AG04450 (cell line): ENCODE measurements around the gene LRP1B. TPM values are rescaled to one million over a fixed set of nuclear protein-coding genes. Genes with fewer than 3 reads are reported as not detected.
"Not testable (repeated sequence)": the region's sequence is repeated elsewhere in the genome, so short reads cannot be mapped to it uniquely, and the experiment has no call there.

Source experiments
- CTCF ChIA-PET: fragments of 300-600, 350-600 bp; formaldehyde crosslinking; extraction: SDS; loops from one replicate; lab custom pipeline; 2022; ENCODE audit warnings: antibody characterized with exemption, inconsistent platforms; lab: Charles Lee
- POLR2A ChIA-PET: fragments of 350-600 bp; formaldehyde crosslinking; extraction: SDS; loops from one replicate; lab custom pipeline; 2021; ENCODE audit warnings: antibody characterized with exemption, inconsistent platforms; lab: Yijun Ruan, JAX
- DNase-seq: peaks from one replicate; pipeline ENCODE4 v3.0.0-alpha.2; 2011; ENCODE audit warnings: low read depth, low spot score
- H3K27ac ChIP-seq: one replicate; pipeline ENCODE4 v1.5.1; 2012; ENCODE audit warnings: low read depth, low read length, control low read depth
- H3K27me3 ChIP-seq: one replicate; pipeline ENCODE4 v1.6.0; 2012; ENCODE audit warnings: low read length; ENCODE audit not compliant: control insufficient read depth, insufficient read depth
- H3K4me3 ChIP-seq: 2 replicates; pipeline ENCODE4 v1.5.1; 2011; ENCODE audit warnings: mild to moderate bottlenecking, low read depth, low read length, control low read depth
- H3K9me3 ChIP-seq: 2 replicates; pipeline ENCODE4 v1.5.1; 2012; ENCODE audit warnings: low read length; ENCODE audit not compliant: control insufficient read depth, insufficient read depth
- polyA plus RNA-seq: library from polyadenylated mRNA; depleted of rRNA; stranded (reverse); fragments of >200 nt; gene quantifications from 2 replicates; pipeline ENCODE4 v1.2.3, GENCODE V29; 2011
- TF ChIP-seq, protein P1 (sequence below): IDR thresholded peaks from 2 replicates; pipeline ENCODE4 v1.5.1; 2011; ENCODE audit warnings: low read depth, low read length, control low read depth, inconsistent platforms

LRP1B gene
- polyA plus RNA-seq, 1 experiment, result 0.15 TPM

DNA sequence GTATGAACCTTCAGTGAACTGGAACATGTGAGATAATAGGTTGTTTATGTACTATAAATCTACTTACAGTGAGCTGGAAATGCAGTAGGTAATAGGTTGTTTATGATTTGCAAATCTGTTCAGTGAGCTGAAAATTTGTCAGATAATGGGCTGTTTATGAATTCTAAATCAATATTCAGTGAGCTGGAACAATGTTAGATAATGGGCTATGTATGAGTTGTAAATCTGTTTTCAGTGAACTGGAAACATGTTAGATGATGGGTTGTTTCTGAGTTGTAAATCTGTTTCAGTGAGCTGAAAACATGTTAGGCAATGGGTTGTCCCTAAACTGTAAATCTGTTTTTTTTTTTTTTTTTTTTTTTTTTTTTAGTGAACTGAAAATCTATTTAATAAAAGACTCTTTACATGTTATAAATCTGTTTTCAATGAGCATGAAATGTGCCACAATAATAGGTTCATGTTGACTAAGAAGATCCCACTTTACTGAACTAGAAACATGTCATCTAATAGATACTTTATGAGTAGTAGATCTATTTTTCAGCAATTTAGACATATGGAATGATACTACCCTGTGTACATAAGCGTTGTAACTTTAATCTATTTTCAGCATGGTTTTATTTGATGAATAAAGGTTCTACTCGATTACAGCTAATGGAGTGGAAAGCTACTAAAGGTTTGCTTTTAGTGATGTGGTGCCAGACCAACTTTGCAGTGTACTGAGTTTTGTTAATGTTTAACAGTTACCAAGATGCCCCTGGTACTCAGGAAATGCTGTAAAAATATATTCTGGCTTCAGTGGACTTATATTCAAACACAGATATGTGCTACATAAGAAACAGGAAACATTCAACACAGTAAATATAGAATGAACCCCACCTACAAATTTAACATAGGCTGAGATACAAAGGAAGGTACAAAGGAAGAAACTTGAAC lies 1471.8 kb downstream of the LRP1B start:
- CTCF ChIA-PET, result no interaction called here
- TF ChIP-seq, protein P1, sequence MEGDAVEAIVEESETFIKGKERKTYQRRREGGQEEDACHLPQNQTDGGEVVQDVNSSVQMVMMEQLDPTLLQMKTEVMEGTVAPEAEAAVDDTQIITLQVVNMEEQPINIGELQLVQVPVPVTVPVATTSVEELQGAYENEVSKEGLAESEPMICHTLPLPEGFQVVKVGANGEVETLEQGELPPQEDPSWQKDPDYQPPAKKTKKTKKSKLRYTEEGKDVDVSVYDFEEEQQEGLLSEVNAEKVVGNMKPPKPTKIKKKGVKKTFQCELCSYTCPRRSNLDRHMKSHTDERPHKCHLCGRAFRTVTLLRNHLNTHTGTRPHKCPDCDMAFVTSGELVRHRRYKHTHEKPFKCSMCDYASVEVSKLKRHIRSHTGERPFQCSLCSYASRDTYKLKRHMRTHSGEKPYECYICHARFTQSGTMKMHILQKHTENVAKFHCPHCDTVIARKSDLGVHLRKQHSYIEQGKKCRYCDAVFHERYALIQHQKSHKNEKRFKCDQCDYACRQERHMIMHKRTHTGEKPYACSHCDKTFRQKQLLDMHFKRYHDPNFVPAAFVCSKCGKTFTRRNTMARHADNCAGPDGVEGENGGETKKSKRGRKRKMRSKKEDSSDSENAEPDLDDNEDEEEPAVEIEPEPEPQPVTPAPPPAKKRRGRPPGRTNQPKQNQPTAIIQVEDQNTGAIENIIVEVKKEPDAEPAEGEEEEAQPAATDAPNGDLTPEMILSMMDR, result no peak
- no peak for DNase-seq
- no peak overlapping the region for H3K27ac ChIP-seq
- POLR2A ChIA-PET, result no interaction called here
- H3K27me3 ChIP-seq, result no peaks in the 10 kb centered on the region
- no peaks in the 10 kb centered on the region; the same call in 1 of the 2 replicates for H3K9me3 ChIP-seq
- no peak overlapping the region for H3K4me3 ChIP-seq

- H3K27ac ChIP-seq, result no peak overlapping the region
- TF ChIP-seq, protein P1, result no peak
- POLR2A ChIA-PET, result no interaction called here
- H3K4me3 ChIP-seq, result no peak overlapping the region
- no peaks in the 10 kb centered on the region; the same call in 1 of the 2 replicates for H3K9me3 ChIP-seq
- CTCF ChIA-PET, result interaction anchor here (0.6 kb wide), 1 partner anchor 269 kb away, joined by 3 read pairs; no protein-coding TSS in a partner anchor
- no peak for DNase-seq
- no peaks in the 10 kb centered on the region for H3K27me3 ChIP-seq
Measured at GRCh38 chr2:140657657-140658056, 1473.2 kb downstream of the LRP1B start.

- H3K27me3 ChIP-seq, result no peaks in the 10 kb centered on the region
- no peak overlapping the region for H3K4me3 ChIP-seq
- CTCF ChIA-PET, result no interaction called here
- no peak overlapping the region for H3K27ac ChIP-seq
- DNase-seq, result no peak
- no peaks in the 10 kb centered on the region; the same call in 1 of the 2 replicates for H3K9me3 ChIP-seq
- POLR2A ChIA-PET, result no interaction called here
- TF ChIP-seq, protein P1, result no peak
Measured at GRCh38 chr2:140654565-140654964, 1476.3 kb downstream of the LRP1B start.

GRCh38 chr2:140650825-140651224 lies 1480.0 kb downstream of the LRP1B start:
- CTCF ChIA-PET, result interaction anchor here (0.6 kb wide), 1 partner anchor 1804 kb away, joined by 3 read pairs; no protein-coding TSS in a partner anchor
- H3K4me3 ChIP-seq, result no peak overlapping the region
- TF ChIP-seq, protein P1, result no peak
- H3K9me3 ChIP-seq, result no peaks in the 10 kb centered on the region; the same call in 1 of the 2 replicates
- POLR2A ChIA-PET, result no interaction called here
- no peaks in the 10 kb centered on the region for H3K27me3 ChIP-seq
- H3K27ac ChIP-seq, result no peak overlapping the region
- no peak for DNase-seq

DNA sequence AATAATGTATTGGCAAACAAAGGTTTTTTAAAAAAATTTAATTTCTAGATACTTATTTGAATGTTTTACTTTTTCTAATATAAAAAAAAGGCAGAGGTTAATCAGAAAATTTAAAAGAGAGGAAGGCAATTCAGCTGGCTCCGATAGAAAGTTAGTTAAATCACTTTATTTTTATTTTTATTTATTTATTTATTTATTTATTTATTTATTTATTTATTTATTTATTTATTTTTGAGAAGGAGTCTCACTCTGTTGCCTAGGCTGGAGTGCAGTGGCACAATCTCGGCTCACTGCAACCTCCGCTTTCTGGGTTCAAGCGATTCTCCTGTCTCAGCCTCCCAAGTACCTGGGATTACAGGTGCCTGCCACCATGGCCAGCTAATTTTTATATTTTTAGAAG lies 1480.7 kb downstream of the LRP1B start:
- H3K4me3 ChIP-seq, POLR2A ChIA-PET, H3K27me3 ChIP-seq, H3K9me3 ChIP-seq, DNase-seq, H3K27ac ChIP-seq: not testable (repeated sequence)
- CTCF ChIA-PET, result interaction anchor here (0.6 kb wide), 1 partner anchor 1803 kb away, joined by 3 read pairs; no protein-coding TSS in a partner anchor
